CD14-positive monocyte (primary cell): Measurements from ENCODE around the gene GAB1. TPM values are rescaled to one million over a fixed set of nuclear protein-coding genes. Genes with fewer than 3 reads are reported as not detected.

Experiments used
- DNase-seq, 3 donors: peaks; one replicate each; pipeline ENCODE4 v3.0.0-alpha.2; 2011 to 2022
- H2AFZ ChIP-seq: 2 replicates; pipeline ENCODE4 v1.6.0; 2012; ENCODE audit warnings: mild to moderate bottlenecking, low read depth, low read length, inconsistent platforms; ENCODE audit not compliant: insufficient read depth, poor library complexity, severe bottlenecking
- H3K27ac ChIP-seq, 2 donors: 1 replicate in 1 of 2; 2 replicates in 1 of 2; pipeline ENCODE4 v1.5.1; 2012 to 2013; ENCODE audit warnings: low read length in 2 of 2, control low read depth in 1 of 2, inconsistent platforms in 1 of 2, low read depth in 1 of 2, mild to moderate bottlenecking in 1 of 2
- H3K27me3 ChIP-seq, 2 donors: one replicate each; pipeline versions ENCODE4 v1.6.0 to v1.6.1; 2011 to 2013; ENCODE audit warnings: low read length in 2 of 2; ENCODE audit not compliant: control insufficient read depth in 2 of 2, insufficient read depth in 2 of 2
- H3K36me3 ChIP-seq, 2 donors: replicated peaks in 1 of 2; 1 replicate in 1 of 2; 2 replicates in 1 of 2; pipeline versions ENCODE4 v1.5.1 to v1.6.1; 2012 to 2013; ENCODE audit warnings: low read length in 2 of 2, control low read depth in 1 of 2, inconsistent platforms in 1 of 2, mild to moderate bottlenecking in 1 of 2; ENCODE audit not compliant: insufficient read depth in 2 of 2, control insufficient read depth in 1 of 2
- H3K4me1 ChIP-seq, 2 donors: 1 replicate in 1 of 2; 2 replicates in 1 of 2; pipeline versions ENCODE4 v1.5.1 to v1.6.1; 2012 to 2013; ENCODE audit warnings: low read length in 2 of 2, control low read depth in 1 of 2, inconsistent platforms in 1 of 2, mild to moderate bottlenecking in 1 of 2, moderate library complexity in 1 of 2; ENCODE audit not compliant: insufficient read depth in 2 of 2, control insufficient read depth in 1 of 2
- H3K4me2 ChIP-seq: replicated peaks from 2 replicates; pipeline ENCODE3; 2012; ENCODE audit warnings: low read length, moderate library complexity, mild to moderate bottlenecking; ENCODE audit not compliant: poor library complexity, severe bottlenecking; ENCODE audit errors: extremely low read depth
- H3K4me3 ChIP-seq, 3 experiments: fragments of 200-600 bp in 1 of 3; sonication (generic) in 1 of 3; replicated peaks in 1 of 3; 1 replicate in 2 of 3; 2 replicates in 1 of 3; pipeline ENCODE4 v1.5.1; 2011 to 2013; ENCODE audit warnings: low read length in 3 of 3, mild to moderate bottlenecking in 3 of 3, control low read depth in 2 of 3, low read depth in 2 of 3, inconsistent platforms in 1 of 3, moderate library complexity in 1 of 3
- H3K79me2 ChIP-seq: 2 replicates; pipeline ENCODE4 v1.6.0; 2012; ENCODE audit warnings: mild to moderate bottlenecking, control low read depth, inconsistent platforms, low read length, moderate library complexity; ENCODE audit not compliant: insufficient read depth
- H3K9ac ChIP-seq: 2 replicates; pipeline ENCODE4 v1.6.0; 2017; ENCODE audit warnings: low read length, mild to moderate bottlenecking; ENCODE audit not compliant: insufficient read depth, poor library complexity, severe bottlenecking
- H3K9me3 ChIP-seq, 2 donors: replicated peaks in 1 of 2; 1 replicate in 1 of 2; 2 replicates in 1 of 2; pipeline versions ENCODE4 v1.5.1 to v1.6.1; 2012 to 2013; ENCODE audit warnings: low read length in 2 of 2, control low read depth in 1 of 2; ENCODE audit not compliant: control insufficient read depth in 1 of 2, insufficient read depth in 1 of 2
- H4K20me1 ChIP-seq: 2 replicates; pipeline ENCODE4 v1.6.0; 2012; ENCODE audit warnings: mild to moderate bottlenecking, low read length, control low read depth, moderate library complexity; ENCODE audit not compliant: insufficient read depth
- H3K27ac Mint-ChIP-seq, 7 donors: one replicate each; pipeline ENCODE4 v1.8.0; 2020; ENCODE audit warnings: mild to moderate bottlenecking in 7 of 7, mixed read lengths in 7 of 7, moderate library complexity in 6 of 7, inconsistent platforms in 2 of 7
- H3K27me3 Mint-ChIP-seq, 3 donors: one replicate each; pipeline ENCODE4 v1.8.0; 2021 to 2022; ENCODE audit warnings: low read depth in 3 of 3, mild to moderate bottlenecking in 3 of 3, mixed read lengths in 3 of 3, moderate library complexity in 3 of 3, inconsistent platforms in 1 of 3
- H3K36me3 Mint-ChIP-seq, 2 donors: one replicate each; pipeline ENCODE4 v1.8.0; 2020; ENCODE audit warnings: mixed read lengths in 2 of 2, inconsistent platforms in 1 of 2, mild to moderate bottlenecking in 1 of 2
- H3K4me1 Mint-ChIP-seq: one replicate; pipeline ENCODE4 v1.8.0; 2020; ENCODE audit warnings: mild to moderate bottlenecking, mixed read lengths
- H3K4me3 Mint-ChIP-seq, 2 donors: one replicate each; pipeline ENCODE4 v1.8.0; 2020; ENCODE audit warnings: mild to moderate bottlenecking in 2 of 2, mixed read lengths in 2 of 2, moderate library complexity in 1 of 2
- H3K9me3 Mint-ChIP-seq, 7 donors: one replicate each; pipeline ENCODE4 v1.8.0; 2020 to 2022; ENCODE audit warnings: mixed read lengths in 7 of 7, mild to moderate bottlenecking in 6 of 7, moderate library complexity in 6 of 7, inconsistent platforms in 2 of 7
- WGBS: methylation state at CpG from one replicate; pipeline ENCODE4 v1.1.5; 2013; ENCODE audit warnings: missing lambda C conversion rate; ENCODE audit not compliant: insufficient coverage; 5-methylcytosine and 5-hydroxymethylcytosine counted together
- intact Hi-C, 2 donors: fragments of 100-400 bp; cut with micrococcal nuclease; formaldehyde crosslinking; loops; one replicate each; pipeline versions ENCODE4 v1.15.0 to v1.15.1; 2023
- polyA plus RNA-seq, 3 donors: library from polyadenylated mRNA; depleted of rRNA in 1 of 3; unstranded in 2 of 3; stranded (reverse) in 1 of 3; fragments of 300-500 nt in 2 of 3; fragments of >200 nt in 1 of 3; fragmentation: Illumina TruSeq in 2 of 3; gene quantifications; 1 replicate in 2 of 3; 2 replicates in 1 of 3; pipeline ENCODE4 v1.2.3, GENCODE V29; 2012 to 2021
- TF ChIP-seq, protein P1 (sequence below): fragments of 200-600 bp; IDR thresholded peaks from one replicate; pipeline ENCODE4 v1.8.0; 2022; ENCODE audit warnings: antibody characterized with exemption, mild to moderate bottlenecking

Gene GAB1
- polyA plus RNA-seq, 3 donors = 0.55 to 7.3 (median 0.69) TPM

DNA sequence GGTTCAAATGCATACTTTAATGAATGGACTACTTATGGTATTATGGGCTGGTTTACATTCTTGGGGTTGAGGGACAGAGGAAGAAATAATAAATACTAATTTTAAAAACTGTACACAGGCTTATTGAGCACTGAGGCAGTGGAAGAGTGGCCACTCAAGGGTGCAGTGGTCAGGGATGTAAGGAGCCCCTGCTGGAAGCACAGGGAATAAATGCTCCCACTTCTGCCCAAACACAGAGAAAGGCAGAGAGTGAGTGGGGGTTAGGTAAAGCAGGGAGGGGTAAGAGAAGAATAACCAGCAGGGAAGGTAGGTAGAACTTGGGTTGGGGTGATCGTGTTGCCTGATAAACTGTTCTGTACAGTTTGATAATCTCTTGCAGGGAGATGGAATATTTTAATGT lies 60.0 kb downstream of the GAB1 start:
- Histone ChIP-seq H4K20me1 (peaks cover 8% of the 10 kb centered on the region), H3K9me3 (no peaks in the 10 kb centered on the region), H3K4me1 (peaks cover 0 to under 1% of the 10 kb centered on the region in 2 donors), H3K9ac (no peak overlapping the region), H3K4me3 (no peak overlapping the region), H3K79me2 (peaks cover 6% of the 10 kb centered on the region), H3K4me2 (no peak overlapping the region), H2AFZ (no peak overlapping the region), H3K36me3 (no peaks in the 10 kb centered on the region), H3K27me3 (no peaks in the 10 kb centered on the region), H3K27ac (no peak overlapping the region)
- WGBS = no CpG with 5 or more reads among the region's 1 CpG
- TF ChIP-seq, protein P1, sequence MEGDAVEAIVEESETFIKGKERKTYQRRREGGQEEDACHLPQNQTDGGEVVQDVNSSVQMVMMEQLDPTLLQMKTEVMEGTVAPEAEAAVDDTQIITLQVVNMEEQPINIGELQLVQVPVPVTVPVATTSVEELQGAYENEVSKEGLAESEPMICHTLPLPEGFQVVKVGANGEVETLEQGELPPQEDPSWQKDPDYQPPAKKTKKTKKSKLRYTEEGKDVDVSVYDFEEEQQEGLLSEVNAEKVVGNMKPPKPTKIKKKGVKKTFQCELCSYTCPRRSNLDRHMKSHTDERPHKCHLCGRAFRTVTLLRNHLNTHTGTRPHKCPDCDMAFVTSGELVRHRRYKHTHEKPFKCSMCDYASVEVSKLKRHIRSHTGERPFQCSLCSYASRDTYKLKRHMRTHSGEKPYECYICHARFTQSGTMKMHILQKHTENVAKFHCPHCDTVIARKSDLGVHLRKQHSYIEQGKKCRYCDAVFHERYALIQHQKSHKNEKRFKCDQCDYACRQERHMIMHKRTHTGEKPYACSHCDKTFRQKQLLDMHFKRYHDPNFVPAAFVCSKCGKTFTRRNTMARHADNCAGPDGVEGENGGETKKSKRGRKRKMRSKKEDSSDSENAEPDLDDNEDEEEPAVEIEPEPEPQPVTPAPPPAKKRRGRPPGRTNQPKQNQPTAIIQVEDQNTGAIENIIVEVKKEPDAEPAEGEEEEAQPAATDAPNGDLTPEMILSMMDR = no peak
- H3K27ac Mint-ChIP-seq = no peak overlapping the region
- H3K4me3 Mint-ChIP-seq = no peak overlapping the region
- peaks cover 0 to 3% (median 0%) of the 10 kb centered on the region in 3 donors for H3K27me3 Mint-ChIP-seq
- intact Hi-C loops = loop anchor here in 1 of 2 donors (10.0 kb wide), 1 partner anchor 62 kb away; the partner anchor contains the start of gene GAB1
- no peak for DNase-seq
- H3K9me3 Mint-ChIP-seq = peaks cover 0 to 2% (median 0%) of the 10 kb centered on the region in 7 donors
- H3K36me3 Mint-ChIP-seq = peaks cover 0 to 4% of the 10 kb centered on the region in 2 donors
- peaks cover 8% of the 10 kb centered on the region for H3K4me1 Mint-ChIP-seq

DNA sequence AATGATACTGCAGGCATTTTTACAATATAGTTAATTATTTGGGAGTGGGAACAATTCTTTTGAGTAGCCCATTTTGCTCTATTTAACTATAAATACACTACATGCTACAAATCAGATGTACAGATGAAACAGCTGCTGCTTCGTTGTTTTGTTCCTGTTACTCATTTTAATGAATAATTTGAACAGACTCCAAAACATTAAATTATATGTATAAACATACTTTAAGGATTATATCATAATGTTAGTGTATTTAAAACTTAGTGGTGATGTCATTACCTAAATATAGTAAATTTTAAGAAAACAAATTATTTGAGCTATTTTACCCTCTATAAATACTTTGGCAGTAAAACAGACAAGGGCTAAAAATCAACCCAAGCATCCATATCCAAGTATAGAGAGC lies 60.7 kb downstream of the GAB1 start:
- Histone ChIP-seq H3K4me3 (no peak overlapping the region), H3K36me3 (no peaks in the 10 kb centered on the region), H4K20me1 (peaks cover 8% of the 10 kb centered on the region), H2AFZ (no peak overlapping the region), H3K4me1 (no peaks in the 10 kb centered on the region), H3K4me2 (no peak overlapping the region), H3K27ac (no peak overlapping the region), H3K9me3 (no peaks in the 10 kb centered on the region), H3K9ac (no peak overlapping the region), H3K79me2 (peaks cover 5% of the 10 kb centered on the region), H3K27me3 (no peaks in the 10 kb centered on the region)
- H3K27ac Mint-ChIP-seq = no peak overlapping the region
- H3K27me3 Mint-ChIP-seq = peaks cover 0 to 3% (median 0%) of the 10 kb centered on the region in 3 donors
- TF ChIP-seq, protein P1 = no peak
- intact Hi-C loops = loop anchor here in 1 of 2 donors (10.0 kb wide), 1 partner anchor 63 kb away; the partner anchor contains the start of gene GAB1
- DNase-seq = no peak
- H3K36me3 Mint-ChIP-seq = peaks cover 0 to 4% of the 10 kb centered on the region in 2 donors
- H3K4me3 Mint-ChIP-seq = no peak overlapping the region
- no CpG with 5 or more reads among the region's 1 CpG for WGBS
- peaks cover 6% of the 10 kb centered on the region for H3K4me1 Mint-ChIP-seq
- peaks cover 0 to 2% (median 0%) of the 10 kb centered on the region in 7 donors for H3K9me3 Mint-ChIP-seq
